ENCODE data around the gene RPE65. TPM values are rescaled to one million over a fixed set of nuclear protein-coding genes. Genes with fewer than 3 reads are reported as not detected.

Gene RPE65
- total RNA-seq, 4 donors from 2014 or later, result not detected

GRCh38 chr1:68442006-68442405, 7.7 kb downstream of the RPE65 start:
- no peak for DNase-seq (ENCODE audit: low spot score in 2 of 2)
- no peak for TF ChIP-seq CTCF (IDR thresholded peaks at IDR 0.05)
- TF ChIP-seq EP300 (IDR thresholded peaks at IDR 0.05), result no peak
- no peak for TF ChIP-seq POLR2A (IDR thresholded peaks at IDR 0.05)
- WGBS, 2 donors, result 77 to 80% methylated on average over 4 of the region's 4 CpGs
- Histone ChIP-seq H3K9me3 (no peaks in the 10 kb centered on the region), H3K4me1 (no peaks in the 10 kb centered on the region), H3K4me3 (no peak overlapping the region), H3K27me3 (no peaks in the 10 kb centered on the region), H3K27ac (no peak overlapping the region), H3K36me3 (no peaks in the 10 kb centered on the region)

- H3K4me1 ChIP-seq, result no peaks in the 10 kb centered on the region
- TF ChIP-seq CTCF (IDR thresholded peaks at IDR 0.05), result no peak
- no peak for TF ChIP-seq POLR2A (IDR thresholded peaks at IDR 0.05)
- no peaks in the 10 kb centered on the region for H3K36me3 ChIP-seq
- WGBS, 2 donors, result 78 to 83% methylated on average over 3 of the region's 3 CpGs
- DNase-seq (ENCODE audit: low spot score in 2 of 2), result no peak
- H3K27me3 ChIP-seq, result no peaks in the 10 kb centered on the region
- H3K9me3 ChIP-seq, result no peaks in the 10 kb centered on the region
- no peak overlapping the region for H3K27ac ChIP-seq
- H3K4me3 ChIP-seq, result no peak overlapping the region
Observed at GRCh38 chr1:68438310-68438709, 11.4 kb downstream of the RPE65 start.

- Histone ChIP-seq H3K4me3 (no peak overlapping the region), H3K9me3 (no peaks in the 10 kb centered on the region), H3K4me1 (no peaks in the 10 kb centered on the region), H3K27ac (no peak overlapping the region), H3K27me3 (no peaks in the 10 kb centered on the region), H3K36me3 (no peaks in the 10 kb centered on the region)
- 55 to 65% methylated on average over 2 of the region's 2 CpGs for WGBS, 2 donors
- DNase-seq (ENCODE audit: low spot score in 2 of 2), result no peak
- no peak for TF ChIP-seq CTCF (IDR thresholded peaks at IDR 0.05)
- TF ChIP-seq POLR2A (IDR thresholded peaks at IDR 0.05), result no peak
- TF ChIP-seq EP300 (IDR thresholded peaks at IDR 0.05), result no peak
Observed at GRCh38 chr1:68433395-68433794, 16.4 kb downstream of the RPE65 start.

GRCh38 chr1:68431076-68431475, 18.7 kb downstream of the RPE65 start:
- 80 to 84% methylated on average over 3 of the region's 3 CpGs for WGBS, 2 donors
- no peak for TF ChIP-seq EP300 (IDR thresholded peaks at IDR 0.05)
- TF ChIP-seq POLR2A (IDR thresholded peaks at IDR 0.05), result no peak
- no peak for TF ChIP-seq CTCF (IDR thresholded peaks at IDR 0.05)
- H3K4me3 ChIP-seq, result no peak overlapping the region
- H3K27ac ChIP-seq, result no peak overlapping the region
- no peaks in the 10 kb centered on the region for H3K9me3 ChIP-seq
- no peak for DNase-seq (ENCODE audit: low spot score in 2 of 2)
- no peaks in the 10 kb centered on the region for H3K27me3 ChIP-seq
- H3K4me1 ChIP-seq, result no peaks in the 10 kb centered on the region
- H3K36me3 ChIP-seq, result no peaks in the 10 kb centered on the region

- peak in 1 of 2 donors; percentile 32 for TF ChIP-seq EP300 (IDR thresholded peaks at IDR 0.05)
- TF ChIP-seq CTCF (IDR thresholded peaks at IDR 0.05), result no peak
- TF ChIP-seq POLR2A (IDR thresholded peaks at IDR 0.05), result no peak
- Histone ChIP-seq H3K27ac (no peak overlapping the region), H3K9me3 (no peaks in the 10 kb centered on the region), H3K4me3 (no peak overlapping the region), H3K27me3 (no peaks in the 10 kb centered on the region), H3K4me1 (no peaks in the 10 kb centered on the region), H3K36me3 (no peaks in the 10 kb centered on the region)
- DNase-seq (ENCODE audit: low spot score in 2 of 2), result no peak
- WGBS, 2 donors, result 88 to 93% methylated on average over 4 of the region's 4 CpGs
Observed at GRCh38 chr1:68429233-68429808, 20.4 kb downstream of the RPE65 start.

All from tibial nerve (tissue), 4 donors.